CD1c-positive myeloid dendritic cell (primary cell): Measurements from ENCODE around the gene TCEAL9.
A peak's percentile ranks its signal among the peaks of the same experiment; 100 is the strongest.
"Not testable (repeated sequence)": the region's sequence is repeated elsewhere in the genome, so short reads cannot be mapped to it uniquely, and the experiment has no call there.

Source experiments
- DNase-seq: peaks from one replicate; pipeline ENCODE4 v3.0.0-alpha.2; 2016; ENCODE audit errors: extremely low spot score

TCEAL9 gene

GRCh38 chrX:103356130-103356798, at the start of gene TCEAL9:
TSS of gene TCEAL9 (plus strand) at chrX:103356506. CDS start at chrX:103357685, 1,179 bp downstream.
- peak; percentile 20 for DNase-seq

- no peak for DNase-seq
Measured at GRCh38 chrX:103309860-103310554, 46.3 kb upstream of the TCEAL9 start.

- peak; percentile 60 for DNase-seq
Measured at GRCh38 chrX:103310555-103311398, 45.5 kb upstream of the TCEAL9 start, which contains the start of gene BEX2. TSS of gene BEX2 (minus strand) at chrX:103310990. CDS start at chrX:103309976, 1,014 bp downstream.

GRCh38 chrX:103311399-103311780, 44.9 kb upstream of the TCEAL9 start:
- DNase-seq, result no peak

- no peak for DNase-seq
Measured at GRCh38 chrX:103329991-103330390, 26.3 kb upstream of the TCEAL9 start, which contains the start of gene TCEAL7. TSS of gene TCEAL7 (plus strand) at chrX:103330239. CDS start at chrX:103331404, 1,165 bp downstream.

GRCh38 chrX:103330681-103331288, 25.5 kb upstream of the TCEAL9 start:
- no peak for DNase-seq

- DNase-seq, result no peak
Measured at GRCh38 chrX:103338663-103339062, 17.6 kb upstream of the TCEAL9 start.

GRCh38 chrX:103343105-103343504, 13.2 kb upstream of the TCEAL9 start:
- DNase-seq, result peak; percentile 36

GRCh38 chrX:103344606-103345005, 11.7 kb upstream of the TCEAL9 start:
- no peak for DNase-seq

- no peak for DNase-seq
Measured at GRCh38 chrX:103347682-103348397, 8.5 kb upstream of the TCEAL9 start.

GRCh38 chrX:103356858-103357257, 552 bp downstream of the TCEAL9 start:
- DNase-seq, result no peak

GRCh38 chrX:103357871-103358270, 1.6 kb downstream of the TCEAL9 start:
- no peak for DNase-seq

- not testable (repeated sequence) for DNase-seq
Measured at GRCh38 chrX:103359605-103360004, 3.3 kb downstream of the TCEAL9 start.

- no peak for DNase-seq
Measured at GRCh38 chrX:103360092-103360491, 3.8 kb downstream of the TCEAL9 start.

- no peak for DNase-seq
Measured at GRCh38 chrX:103360916-103361315, 4.6 kb downstream of the TCEAL9 start.

GRCh38 chrX:103361798-103362197, 5.5 kb downstream of the TCEAL9 start:
- DNase-seq, result no peak

- no peak for DNase-seq
Measured at GRCh38 chrX:103362474-103362873, 6.2 kb downstream of the TCEAL9 start.

GRCh38 chrX:103363046-103363445, 6.7 kb downstream of the TCEAL9 start:
- DNase-seq, result no peak

- DNase-seq, result no peak
Measured at GRCh38 chrX:103367502-103367901, 11.2 kb downstream of the TCEAL9 start.

- DNase-seq, result no peak
Measured at GRCh38 chrX:103369479-103369878, 13.2 kb downstream of the TCEAL9 start.

GRCh38 chrX:103372886-103373285, 16.6 kb downstream of the TCEAL9 start:
- DNase-seq, result no peak
